Activated CD8-positive, alpha-beta memory T cell treated with anti-CD3 and anti-CD28 coated beads, Interleukin-2, amount 50 U/mL, for 48 hours (primary cell): Measurements from ENCODE around the gene ZNF736.
"Not testable (repeated sequence)": the region's sequence is repeated elsewhere in the genome, so short reads cannot be mapped to it uniquely, and the experiment has no call there.

Experiments
- DNase-seq: peaks from one replicate; pipeline ENCODE4 v3.0.0-alpha.2; 2020

The ZNF736 gene

GRCh38 chr7:64313740-64314491 lies at the start of gene ZNF736:
ZNF736 (plus strand) TSS chr7:64313961; CDS start chr7:64314151, 190 bp downstream.
- DNase-seq: peak; percentile 86

- no peak for DNase-seq
Measured at GRCh38 chr7:64266341-64266919, 47.3 kb upstream of the ZNF736 start.

GRCh38 chr7:64277630-64278029 lies 36.1 kb upstream of the ZNF736 start:
- no peak for DNase-seq

- DNase-seq: no peak
Measured at GRCh38 chr7:64294701-64295420, 18.9 kb upstream of the ZNF736 start.

- not testable (repeated sequence) for DNase-seq
Measured at GRCh38 chr7:64297418-64297817, 16.3 kb upstream of the ZNF736 start.

GRCh38 chr7:64300641-64301405 lies 12.9 kb upstream of the ZNF736 start:
- DNase-seq: no peak

- DNase-seq: peak; percentile 89
Measured at GRCh38 chr7:64307254-64308015, 6.3 kb upstream of the ZNF736 start.

GRCh38 chr7:64308016-64308270 lies 5.8 kb upstream of the ZNF736 start:
- peak; percentile 54 for DNase-seq

GRCh38 chr7:64310426-64310825 lies 3.3 kb upstream of the ZNF736 start:
- no peak for DNase-seq

- no peak for DNase-seq
Measured at GRCh38 chr7:64312826-64313225, 935 bp upstream of the ZNF736 start.

GRCh38 chr7:64314566-64314965 lies 805 bp downstream of the ZNF736 start:
- DNase-seq: no peak

GRCh38 chr7:64316031-64316742 lies 2.4 kb downstream of the ZNF736 start:
- DNase-seq: not testable (repeated sequence)

- DNase-seq: no peak
Measured at GRCh38 chr7:64320547-64321513, 7.1 kb downstream of the ZNF736 start.

- not testable (repeated sequence) for DNase-seq
Measured at GRCh38 chr7:64324166-64324565, 10.4 kb downstream of the ZNF736 start.

GRCh38 chr7:64348713-64349210 lies 35.0 kb downstream of the ZNF736 start:
- not testable (repeated sequence) for DNase-seq

- no peak for DNase-seq
Measured at GRCh38 chr7:64359543-64359942, 45.8 kb downstream of the ZNF736 start.

GRCh38 chr7:64371116-64371515 lies 57.4 kb downstream of the ZNF736 start:
- DNase-seq: no peak

- no peak for DNase-seq
Measured at GRCh38 chr7:64373017-64373416, 59.3 kb downstream of the ZNF736 start.

- DNase-seq: no peak
Measured at GRCh38 chr7:64400401-64400800, 86.6 kb downstream of the ZNF736 start.
